Trophoblast cell (in vitro differentiated cells and primary cell): Measurements from ENCODE around the gene SLC26A9.
A peak's percentile ranks its signal among the peaks of the same experiment; 100 is the strongest.

Experiments
- DNase-seq, 2 donors: peaks; one replicate each; pipeline ENCODE4 v3.0.0-alpha.2; 2016
- H2AFZ ChIP-seq: 2 replicates; pipeline ENCODE4 v1.6.1; 2013; ENCODE audit warnings: low read length, moderate library complexity, mild to moderate bottlenecking; ENCODE audit not compliant: insufficient read depth, poor library complexity
- H2AK5ac ChIP-seq: 2 replicates; pipeline ENCODE4 v1.6.1; 2013; ENCODE audit warnings: mild to moderate bottlenecking, low read length
- H2BK120ac ChIP-seq: 2 replicates; pipeline ENCODE4 v1.6.1; 2013; ENCODE audit warnings: low read length, mild to moderate bottlenecking, moderate library complexity; ENCODE audit not compliant: insufficient read depth, poor library complexity
- H2BK12ac ChIP-seq: 2 replicates; pipeline ENCODE4 v1.6.1; 2013; ENCODE audit warnings: mild to moderate bottlenecking, low read length, moderate library complexity
- H2BK5ac ChIP-seq: 2 replicates; pipeline ENCODE4 v1.6.1; 2013; ENCODE audit warnings: low read length, low read depth, moderate library complexity, mild to moderate bottlenecking; ENCODE audit not compliant: poor library complexity
- H3K14ac ChIP-seq: 2 replicates; pipeline ENCODE4 v1.6.1; 2013; ENCODE audit warnings: mild to moderate bottlenecking, low read length
- H3K18ac ChIP-seq: 2 replicates; pipeline ENCODE4 v1.6.1; 2013; ENCODE audit warnings: mild to moderate bottlenecking, low read length
- H3K23ac ChIP-seq: 2 replicates; pipeline ENCODE4 v1.6.1; 2013; ENCODE audit warnings: low read length
- H3K27ac ChIP-seq: 2 replicates; pipeline ENCODE4 v1.5.1; 2013; ENCODE audit warnings: low read depth, mild to moderate bottlenecking, inconsistent platforms, low read length, moderate library complexity
- H3K27me3 ChIP-seq: 2 replicates; pipeline ENCODE4 v1.6.1; 2013; ENCODE audit warnings: inconsistent platforms, mild to moderate bottlenecking, low read length, moderate library complexity; ENCODE audit not compliant: insufficient read depth
- H3K36me3 ChIP-seq, 2 experiments: 1 replicate in 1 of 2; 2 replicates in 1 of 2; pipeline ENCODE4 v1.6.1; 2013; ENCODE audit warnings: low read length in 2 of 2, mild to moderate bottlenecking in 2 of 2, moderate library complexity in 1 of 2; ENCODE audit not compliant: insufficient read depth in 2 of 2, control insufficient read depth in 1 of 2
- H3K4ac ChIP-seq: 2 replicates; pipeline ENCODE4 v1.6.1; 2013; ENCODE audit warnings: low read depth, mild to moderate bottlenecking, low read length, moderate library complexity
- H3K4me1 ChIP-seq, 2 experiments: 1 replicate in 1 of 2; 2 replicates in 1 of 2; pipeline ENCODE4 v1.6.1; 2013; ENCODE audit warnings: low read length in 2 of 2, mild to moderate bottlenecking in 2 of 2, moderate library complexity in 1 of 2; ENCODE audit not compliant: insufficient read depth in 2 of 2, control insufficient read depth in 1 of 2
- H3K4me2 ChIP-seq: 2 replicates; pipeline ENCODE4 v1.6.1; 2013; ENCODE audit warnings: inconsistent platforms, mild to moderate bottlenecking, low read length, moderate library complexity
- H3K4me3 ChIP-seq: 2 replicates; pipeline ENCODE4 v1.5.1; 2013; ENCODE audit warnings: mild to moderate bottlenecking, low read depth, low read length, inconsistent platforms
- H3K79me1 ChIP-seq: one replicate; pipeline ENCODE4 v1.6.1; 2013; ENCODE audit warnings: low read length
- H3K79me2 ChIP-seq: 2 replicates; pipeline ENCODE4 v1.6.1; 2013; ENCODE audit warnings: low read length, mild to moderate bottlenecking; ENCODE audit not compliant: control insufficient read depth, insufficient read depth, poor library complexity
- H3K9ac ChIP-seq: 2 replicates; pipeline ENCODE4 v1.6.1; 2013; ENCODE audit warnings: mild to moderate bottlenecking, low read length
- H3K9me3 ChIP-seq: 2 replicates; pipeline ENCODE4 v1.6.1; 2013; ENCODE audit warnings: low read depth, mild to moderate bottlenecking, control low read depth, inconsistent platforms, low read length; ENCODE audit not compliant: insufficient read depth
- H4K12ac ChIP-seq: 2 replicates; pipeline ENCODE4 v1.6.1; 2013; ENCODE audit warnings: low read depth, mild to moderate bottlenecking, low read length, moderate library complexity
- H4K8ac ChIP-seq: 2 replicates; pipeline ENCODE4 v1.6.1; 2013; ENCODE audit warnings: low read depth, mild to moderate bottlenecking, low read length, moderate library complexity
- H4K91ac ChIP-seq: one replicate; pipeline ENCODE4 v1.6.1; 2013; ENCODE audit warnings: low read depth, mild to moderate bottlenecking, low read length, moderate library complexity
- WGBS: extraction: QIAGEN DNeasy Blood & Tissue Kit; methylation state at CpG from one replicate; pipeline ENCODE4 v1.1.7; 2013; ENCODE audit warnings: missing lambda C conversion rate; ENCODE audit not compliant: insufficient read length, insufficient coverage; ENCODE audit errors: extremely low coverage; 5-methylcytosine and 5-hydroxymethylcytosine counted together

The SLC26A9 gene

DNA sequence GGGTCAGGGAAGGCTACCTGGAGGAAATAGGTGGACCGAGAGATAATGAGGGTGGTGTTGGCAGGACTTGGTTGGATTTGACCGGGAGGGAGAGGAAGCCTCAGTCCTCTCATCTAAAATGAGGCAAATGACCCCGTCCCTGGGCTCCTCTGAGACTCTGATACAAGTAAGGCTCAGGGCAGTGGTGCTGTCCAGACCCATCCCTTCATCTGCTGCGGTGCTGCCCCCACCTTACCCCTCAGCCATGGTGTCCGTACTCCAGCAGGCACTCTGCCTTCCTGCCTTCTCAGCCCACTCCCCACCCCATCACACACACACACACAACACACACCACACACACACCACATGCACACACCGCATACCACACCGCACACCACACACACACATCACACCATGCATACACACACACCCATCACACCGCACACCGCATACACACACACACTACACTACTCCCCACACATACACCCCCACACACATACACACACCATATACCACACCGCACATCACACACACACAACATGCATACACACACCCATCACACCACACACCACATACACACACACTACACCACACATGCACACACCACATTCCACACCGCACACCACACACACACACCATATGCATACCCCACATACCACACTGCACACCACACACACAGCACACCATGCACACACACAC lies 29.4 kb upstream of the SLC26A9 start:
- Histone ChIP-seq H3K36me3 (no peaks in the 10 kb centered on the region), H3K9ac (peak overlapping the region; percentile 1), H2AFZ (no peak overlapping the region), H3K18ac (no peak overlapping the region), H4K91ac (no peak overlapping the region), H4K12ac (no peak overlapping the region), H2AK5ac (no peak overlapping the region), H3K14ac (no peak overlapping the region), H3K79me2 (no peaks in the 10 kb centered on the region), H3K79me1 (no peaks in the 10 kb centered on the region), H3K4me1 (peaks cover 0 to 3% of the 10 kb centered on the region in 2 experiments), H2BK12ac (no peak overlapping the region), H3K4me2 (no peak overlapping the region), H3K27me3 (no peaks in the 10 kb centered on the region), H4K8ac (no peak overlapping the region), H3K27ac (no peak overlapping the region), H2BK5ac (no peak overlapping the region), H3K4me3 (peak overlapping the region; percentile 61), H3K4ac (no peak overlapping the region), H3K23ac (peak overlapping the region; percentile 3), H2BK120ac (no peak overlapping the region), H3K9me3 (peaks cover 20% of the 10 kb centered on the region)
- no peak for DNase-seq
- WGBS, result 100% methylated on average over 5 of the region's 11 CpGs

- WGBS, result 100% methylated on average over 1 of the region's 4 CpGs
- DNase-seq, result peak in 1 of 2 donors; percentile 46
- H3K79me2 ChIP-seq, result no peaks in the 10 kb centered on the region
Observed at GRCh38 chr1:205972081-205972480, 28.8 kb upstream of the SLC26A9 start.

GRCh38 chr1:205971082-205971481 lies 27.8 kb upstream of the SLC26A9 start:
- Histone ChIP-seq H3K4me1 (no peaks in the 10 kb centered on the region), H3K9ac (no peak overlapping the region), H2AFZ (no peak overlapping the region), H2BK120ac (no peak overlapping the region), H3K14ac (no peak overlapping the region), H3K9me3 (peaks cover 20% of the 10 kb centered on the region), H3K79me1 (no peaks in the 10 kb centered on the region), H3K4me3 (no peak overlapping the region), H3K4me2 (no peak overlapping the region), H3K23ac (no peak overlapping the region), H2AK5ac (no peak overlapping the region), H4K12ac (no peak overlapping the region), H2BK12ac (no peak overlapping the region), H3K18ac (no peak overlapping the region), H3K4ac (no peak overlapping the region), H3K27me3 (no peaks in the 10 kb centered on the region), H3K79me2 (no peaks in the 10 kb centered on the region), H2BK5ac (no peak overlapping the region), H4K91ac (no peak overlapping the region), H3K36me3 (no peaks in the 10 kb centered on the region), H3K27ac (no peak overlapping the region), H4K8ac (no peak overlapping the region)
- no CpG with 5 or more reads among the region's 4 CpGs for WGBS
- DNase-seq, result no peak

More at GRCh38 chr1:205972081-205972480, 28.8 kb upstream of the SLC26A9 start:
- Histone ChIP-seq H2BK12ac (no peak overlapping the region), H4K12ac (no peak overlapping the region), H3K4ac (no peak overlapping the region), H2BK120ac (no peak overlapping the region), H4K91ac (no peak overlapping the region), H3K79me1 (no peaks in the 10 kb centered on the region), H4K8ac (no peak overlapping the region), H3K27ac (no peak overlapping the region), H2AFZ (no peak overlapping the region), H3K4me3 (no peak overlapping the region), H3K27me3 (no peaks in the 10 kb centered on the region), H3K14ac (no peak overlapping the region), H3K9ac (no peak overlapping the region), H3K4me2 (no peak overlapping the region), H3K23ac (no peak overlapping the region), H2BK5ac (no peak overlapping the region), H2AK5ac (no peak overlapping the region), H3K4me1 (peaks cover 0 to 3% of the 10 kb centered on the region in 2 experiments), H3K9me3 (peaks cover 20% of the 10 kb centered on the region), H3K18ac (no peak overlapping the region), H3K36me3 (no peaks in the 10 kb centered on the region)

- no peak for DNase-seq
- no peak overlapping the region for H3K27ac ChIP-seq
- H3K9ac ChIP-seq, result no peak overlapping the region
- no peak overlapping the region for H2AK5ac ChIP-seq
- no peak overlapping the region for H3K4ac ChIP-seq
- H3K4me3 ChIP-seq, result no peak overlapping the region
- peaks cover 20% of the 10 kb centered on the region for H3K9me3 ChIP-seq
- H4K8ac ChIP-seq, result no peak overlapping the region
- no peak overlapping the region for H4K91ac ChIP-seq
- H3K36me3 ChIP-seq, result no peaks in the 10 kb centered on the region
- H3K14ac ChIP-seq, result no peak overlapping the region
- H3K79me2 ChIP-seq, result no peaks in the 10 kb centered on the region
- H3K18ac ChIP-seq, result no peak overlapping the region
- H3K4me2 ChIP-seq, result no peak overlapping the region
- H3K79me1 ChIP-seq, result no peaks in the 10 kb centered on the region
- H2AFZ ChIP-seq, result no peak overlapping the region
- H4K12ac ChIP-seq, result no peak overlapping the region
- no peak overlapping the region for H2BK120ac ChIP-seq
- WGBS, result no CpG with 5 or more reads among the region's 1 CpG
- H3K23ac ChIP-seq, result no peak overlapping the region
- no peaks in the 10 kb centered on the region for H3K4me1 ChIP-seq
- H2BK5ac ChIP-seq, result no peak overlapping the region
- H2BK12ac ChIP-seq, result no peak overlapping the region
- H3K27me3 ChIP-seq, result no peaks in the 10 kb centered on the region
Observed at GRCh38 chr1:205970486-205970885, 27.2 kb upstream of the SLC26A9 start.
